ENCODE data around the gene TPR. TPM values are rescaled to one million over a fixed set of nuclear protein-coding genes. Genes with fewer than 3 reads are reported as not detected.
A peak's percentile ranks its signal among the peaks of the same experiment; 100 is the strongest.

TPR gene
- polyA plus RNA-seq, 2 of the 4 experiments (the other 2 are of a cell fraction), result 49.0 to 93.2 TPM

DNA sequence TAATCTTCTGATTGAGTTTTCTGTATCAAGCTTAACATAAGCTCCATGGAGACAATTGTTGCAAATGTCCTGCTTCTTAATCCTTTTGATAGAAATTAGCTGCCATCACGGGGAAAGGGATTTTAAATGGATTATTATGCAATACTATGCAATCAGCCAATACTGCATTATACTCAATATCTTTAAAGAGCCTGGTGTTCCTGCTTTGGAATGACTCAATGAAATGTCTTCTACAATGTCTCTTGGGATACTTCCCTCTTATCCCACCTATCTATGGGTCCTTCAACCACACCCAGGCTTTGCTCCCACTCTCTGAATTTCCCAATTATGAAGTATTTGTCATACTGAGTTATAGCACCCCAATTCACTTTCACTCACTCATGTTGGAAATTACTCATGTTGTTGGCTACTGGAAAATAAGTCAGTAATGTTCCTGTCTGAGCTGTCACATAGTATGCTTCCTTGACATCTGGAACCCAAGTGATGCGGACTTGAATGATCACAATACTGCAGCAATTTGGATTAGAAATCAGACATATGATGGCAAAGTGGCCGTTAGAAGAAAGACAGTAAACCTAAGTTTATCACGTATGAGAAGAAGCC, 85.0 kb downstream of the TPR start:
- no peak for FAIRE-seq
- Histone ChIP-seq H3K4me2 (no peak overlapping the region), H3K4me3 (no peak overlapping the region), H3K4me1 (no peaks in the 10 kb centered on the region), H3K27ac (no peak overlapping the region), H3K9me3 (no peaks in the 10 kb centered on the region)
- ATAC-seq, result no peak
- POLR2A ChIA-PET, result no interaction called here
- TF ChIP-seq POLR2AphosphoS2 (conservative IDR thresholded peaks at IDR 0.05; ENCODE audit: low read length) (no peak), HOXB5 (CRISPR knock-in tag; IDR thresholded peaks at IDR 0.05) (no peak), CEBPB (IDR thresholded peaks at IDR 0.05) (peak; percentile 7 to 18; a peak in 1 of 4 replicates), ESRRA (IDR thresholded peaks at IDR 0.05; ENCODE audit: borderline replicate concordance, low read length) (no peak), FOXS1 (CRISPR knock-in tag; IDR thresholded peaks at IDR 0.05) (no peak), TFCP2L1 (CRISPR knock-in tag; IDR thresholded peaks at IDR 0.05) (no peak)
- TF ChIP-seq, protein P1, sequence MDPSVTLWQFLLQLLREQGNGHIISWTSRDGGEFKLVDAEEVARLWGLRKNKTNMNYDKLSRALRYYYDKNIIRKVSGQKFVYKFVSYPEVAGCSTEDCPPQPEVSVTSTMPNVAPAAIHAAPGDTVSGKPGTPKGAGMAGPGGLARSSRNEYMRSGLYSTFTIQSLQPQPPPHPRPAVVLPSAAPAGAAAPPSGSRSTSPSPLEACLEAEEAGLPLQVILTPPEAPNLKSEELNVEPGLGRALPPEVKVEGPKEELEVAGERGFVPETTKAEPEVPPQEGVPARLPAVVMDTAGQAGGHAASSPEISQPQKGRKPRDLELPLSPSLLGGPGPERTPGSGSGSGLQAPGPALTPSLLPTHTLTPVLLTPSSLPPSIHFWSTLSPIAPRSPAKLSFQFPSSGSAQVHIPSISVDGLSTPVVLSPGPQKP (IDR thresholded peaks at IDR 0.05; ENCODE audit: low read depth, low read length), result no peak
- CTCF ChIA-PET, result interaction anchor here (1.3 to 1.6 kb wide), 2 partner anchors 15 to 16 kb away, joined by 3 to 4 read pairs; no protein-coding TSS in a partner anchor
- WGBS (ENCODE audit: missing lambda C conversion rate), result 61% methylated on average over 4 of the region's 4 CpGs
- DNase-seq (ENCODE audit: low read depth in 1 of 2, low spot score in 1 of 2), result no peak

DNA sequence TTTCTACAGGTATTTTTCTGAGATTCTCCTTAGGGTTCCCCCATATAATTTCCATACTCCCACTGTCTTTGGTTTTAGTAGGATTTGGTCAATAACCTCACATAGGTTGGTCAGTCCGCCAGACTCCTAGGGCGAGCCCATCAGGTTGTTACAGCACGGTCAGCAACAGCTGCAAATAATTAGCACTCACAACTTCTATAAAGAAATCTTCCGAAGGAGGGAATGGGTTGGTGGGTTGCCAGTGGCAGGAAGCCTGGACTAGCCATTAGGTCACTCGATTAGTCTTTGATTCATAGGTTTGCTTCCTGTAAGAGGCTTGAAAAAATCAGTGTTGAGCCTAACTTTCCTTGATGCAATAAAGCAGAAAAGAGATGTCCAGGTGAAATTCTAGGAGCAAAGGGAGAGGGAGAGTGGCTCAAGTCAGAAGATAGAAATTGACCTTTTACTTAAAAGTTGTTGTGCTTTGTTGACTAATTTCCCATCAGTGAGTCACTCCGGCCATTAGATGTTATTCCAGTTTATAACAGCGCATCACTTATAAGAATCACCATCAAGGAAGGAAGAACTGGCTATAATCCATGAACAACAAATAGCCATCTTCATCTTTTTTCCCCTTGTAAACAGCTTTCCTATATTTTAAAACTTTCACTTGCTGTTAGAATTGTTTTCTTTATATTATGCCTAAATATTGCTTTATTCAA, 88.3 kb downstream of the TPR start:
- DNase-seq (ENCODE audit: low read depth in 1 of 2, low spot score in 1 of 2), result no peak
- Histone ChIP-seq H3K4me1 (no peaks in the 10 kb centered on the region), H3K9me3 (no peaks in the 10 kb centered on the region), H3K27ac (no peak overlapping the region), H3K4me3 (no peak overlapping the region), H3K4me2 (no peak overlapping the region)
- ChIA-PET POLR2A (no interaction called here), CTCF (no interaction called here)
- WGBS (ENCODE audit: missing lambda C conversion rate), result 77% methylated on average over 7 of the region's 7 CpGs
- TF ChIP-seq RCOR1 (IDR thresholded peaks at IDR 0.05; ENCODE audit: low read depth, low read length), result no peak
- no peak for TF ChIP-seq KDM5A (IDR thresholded peaks at IDR 0.05)
- no peak for TF ChIP-seq POLR2A (IDR thresholded peaks at IDR 0.05; ENCODE audit: low read length)
- TF ChIP-seq ZC3H11A (IDR thresholded peaks at IDR 0.05), result no peak
- TF ChIP-seq MAZ (IDR thresholded peaks at IDR 0.05; ENCODE audit: borderline replicate concordance, low read depth, low read length), result no peak
- no peak for TF ChIP-seq HOXB5 (CRISPR knock-in tag; IDR thresholded peaks at IDR 0.05)
- TF ChIP-seq FOSB (CRISPR knock-in tag; IDR thresholded peaks at IDR 0.05), result no peak
- no peak for TF ChIP-seq RAD21 (conservative IDR thresholded peaks at IDR 0.05 in 1 of 2, IDR thresholded peaks at IDR 0.05 in 1 of 2)
- TF ChIP-seq, protein P2, sequence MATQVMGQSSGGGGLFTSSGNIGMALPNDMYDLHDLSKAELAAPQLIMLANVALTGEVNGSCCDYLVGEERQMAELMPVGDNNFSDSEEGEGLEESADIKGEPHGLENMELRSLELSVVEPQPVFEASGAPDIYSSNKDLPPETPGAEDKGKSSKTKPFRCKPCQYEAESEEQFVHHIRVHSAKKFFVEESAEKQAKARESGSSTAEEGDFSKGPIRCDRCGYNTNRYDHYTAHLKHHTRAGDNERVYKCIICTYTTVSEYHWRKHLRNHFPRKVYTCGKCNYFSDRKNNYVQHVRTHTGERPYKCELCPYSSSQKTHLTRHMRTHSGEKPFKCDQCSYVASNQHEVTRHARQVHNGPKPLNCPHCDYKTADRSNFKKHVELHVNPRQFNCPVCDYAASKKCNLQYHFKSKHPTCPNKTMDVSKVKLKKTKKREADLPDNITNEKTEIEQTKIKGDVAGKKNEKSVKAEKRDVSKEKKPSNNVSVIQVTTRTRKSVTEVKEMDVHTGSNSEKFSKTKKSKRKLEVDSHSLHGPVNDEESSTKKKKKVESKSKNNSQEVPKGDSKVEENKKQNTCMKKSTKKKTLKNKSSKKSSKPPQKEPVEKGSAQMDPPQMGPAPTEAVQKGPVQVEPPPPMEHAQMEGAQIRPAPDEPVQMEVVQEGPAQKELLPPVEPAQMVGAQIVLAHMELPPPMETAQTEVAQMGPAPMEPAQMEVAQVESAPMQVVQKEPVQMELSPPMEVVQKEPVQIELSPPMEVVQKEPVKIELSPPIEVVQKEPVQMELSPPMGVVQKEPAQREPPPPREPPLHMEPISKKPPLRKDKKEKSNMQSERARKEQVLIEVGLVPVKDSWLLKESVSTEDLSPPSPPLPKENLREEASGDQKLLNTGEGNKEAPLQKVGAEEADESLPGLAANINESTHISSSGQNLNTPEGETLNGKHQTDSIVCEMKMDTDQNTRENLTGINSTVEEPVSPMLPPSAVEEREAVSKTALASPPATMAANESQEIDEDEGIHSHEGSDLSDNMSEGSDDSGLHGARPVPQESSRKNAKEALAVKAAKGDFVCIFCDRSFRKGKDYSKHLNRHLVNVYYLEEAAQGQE (IDR thresholded peaks at IDR 0.05), result no peak
- TF ChIP-seq PHF8 (IDR thresholded peaks at IDR 0.05; ENCODE audit: borderline replicate concordance, low read depth), result no peak
- TF ChIP-seq NPAS2 (CRISPR knock-in tag; IDR thresholded peaks at IDR 0.05; ENCODE audit: borderline replicate concordance), result no peak
- no peak for TF ChIP-seq NFE2L2 (conservative IDR thresholded peaks at IDR 0.05; ENCODE audit: low read length)
- no peak for FAIRE-seq
- no peak for ATAC-seq

GRCh38 chr1:186283374-186283773, 91.7 kb downstream of the TPR start:
- Histone ChIP-seq H3K4me2 (no peak overlapping the region), H3K9me3 (no peaks in the 10 kb centered on the region), H3K27ac (no peak overlapping the region), H3K4me1 (no peaks in the 10 kb centered on the region), H3K4me3 (no peak overlapping the region)
- 14% methylated on average over 3 of the region's 3 CpGs for WGBS (ENCODE audit: missing lambda C conversion rate)
- ChIA-PET CTCF (interaction anchor here (1.3 to 1.7 kb wide), 2 partner anchors 9 to 16 kb away, joined by 3 read pairs; no protein-coding TSS in a partner anchor), POLR2A (no interaction called here)
- ATAC-seq (no peak), FAIRE-seq (no peak), DNase-seq (ENCODE audit: low read depth in 1 of 2, low spot score in 1 of 2) (no peak)
- TF ChIP-seq, protein P3, sequence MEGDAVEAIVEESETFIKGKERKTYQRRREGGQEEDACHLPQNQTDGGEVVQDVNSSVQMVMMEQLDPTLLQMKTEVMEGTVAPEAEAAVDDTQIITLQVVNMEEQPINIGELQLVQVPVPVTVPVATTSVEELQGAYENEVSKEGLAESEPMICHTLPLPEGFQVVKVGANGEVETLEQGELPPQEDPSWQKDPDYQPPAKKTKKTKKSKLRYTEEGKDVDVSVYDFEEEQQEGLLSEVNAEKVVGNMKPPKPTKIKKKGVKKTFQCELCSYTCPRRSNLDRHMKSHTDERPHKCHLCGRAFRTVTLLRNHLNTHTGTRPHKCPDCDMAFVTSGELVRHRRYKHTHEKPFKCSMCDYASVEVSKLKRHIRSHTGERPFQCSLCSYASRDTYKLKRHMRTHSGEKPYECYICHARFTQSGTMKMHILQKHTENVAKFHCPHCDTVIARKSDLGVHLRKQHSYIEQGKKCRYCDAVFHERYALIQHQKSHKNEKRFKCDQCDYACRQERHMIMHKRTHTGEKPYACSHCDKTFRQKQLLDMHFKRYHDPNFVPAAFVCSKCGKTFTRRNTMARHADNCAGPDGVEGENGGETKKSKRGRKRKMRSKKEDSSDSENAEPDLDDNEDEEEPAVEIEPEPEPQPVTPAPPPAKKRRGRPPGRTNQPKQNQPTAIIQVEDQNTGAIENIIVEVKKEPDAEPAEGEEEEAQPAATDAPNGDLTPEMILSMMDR (IDR thresholded peaks at IDR 0.05), result no peak
- TF ChIP-seq, protein P4, sequence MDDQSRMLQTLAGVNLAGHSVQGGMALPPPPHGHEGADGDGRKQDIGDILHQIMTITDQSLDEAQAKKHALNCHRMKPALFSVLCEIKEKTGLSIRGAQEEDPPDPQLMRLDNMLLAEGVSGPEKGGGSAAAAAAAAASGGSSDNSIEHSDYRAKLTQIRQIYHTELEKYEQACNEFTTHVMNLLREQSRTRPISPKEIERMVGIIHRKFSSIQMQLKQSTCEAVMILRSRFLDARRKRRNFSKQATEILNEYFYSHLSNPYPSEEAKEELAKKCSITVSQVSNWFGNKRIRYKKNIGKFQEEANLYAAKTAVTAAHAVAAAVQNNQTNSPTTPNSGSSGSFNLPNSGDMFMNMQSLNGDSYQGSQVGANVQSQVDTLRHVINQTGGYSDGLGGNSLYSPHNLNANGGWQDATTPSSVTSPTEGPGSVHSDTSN (IDR thresholded peaks at IDR 0.05), result no peak
- no peak for TF ChIP-seq EHF (CRISPR knock-in tag; IDR thresholded peaks at IDR 0.05)
- no peak for TF ChIP-seq KDM5A (IDR thresholded peaks at IDR 0.05)
- TF ChIP-seq FOSL2 (IDR thresholded peaks at IDR 0.05), result no peak
- no peak for TF ChIP-seq FOSL2 (CRISPR knock-in tag; IDR thresholded peaks at IDR 0.05)
- TF ChIP-seq MAFK (IDR thresholded peaks at IDR 0.05; ENCODE audit: partially characterized antibody), result no peak

All from A549 (cell line).